K562 (cell line): ENCODE data around the gene RXRB. TPM values are rescaled to one million over a fixed set of nuclear protein-coding genes. Genes with fewer than 3 reads are reported as not detected.

Experiments used
- ATF3 ChIP-seq, 2 experiments: fragments of 450-650 bp in 1 of 2; sonication (generic) in 1 of 2; formaldehyde crosslinking in 1 of 2; IDR thresholded peaks in 1 of 2; conservative IDR thresholded peaks in 1 of 2; 2 replicates each; pipeline versions ENCODE4 v1.6.1 to v1.8.1; 2016 to 2023; ENCODE audit warnings: mild to moderate bottlenecking in 2 of 2, moderate library complexity in 2 of 2, inconsistent platforms in 1 of 2, missing genetic modification reagents in 1 of 2
- CEBPZ ChIP-seq: fragments of 150-350 bp; IDR thresholded peaks from 2 replicates; pipeline ENCODE4 v1.6.1; 2014; ENCODE audit warnings: low read depth, mild to moderate bottlenecking, low read length, borderline replicate concordance
- GABPA ChIP-seq: fragments of 200-800 bp; sonication (Bioruptor generic); conservative IDR thresholded peaks from 2 replicates; pipeline ENCODE4 v1.6.1; 2016; ENCODE audit warnings: low read depth, missing genetic modification characterization, missing compliant biosample characterization
- HNRNPUL1 ChIP-seq: fragments of 200-400 bp; formaldehyde crosslinking; IDR thresholded peaks from 2 replicates; pipeline ENCODE4 v1.6.1; 2017; ENCODE audit warnings: low read length
- HOXB6 ChIP-seq: fragments of 250-450 bp; sonication (Bioruptor Pico); IDR thresholded peaks from 2 replicates; pipeline ENCODE4 v1.5.1; 2022; ENCODE audit warnings: mild to moderate bottlenecking, borderline replicate concordance
- LEF1 ChIP-seq: fragments of 450-650 bp; IDR thresholded peaks from 2 replicates; pipeline ENCODE4 v1.6.1; 2016; ENCODE audit warnings: mild to moderate bottlenecking
- SMAD2 ChIP-seq: fragments of 150-350 bp; IDR thresholded peaks from 2 replicates; pipeline ENCODE4 v1.6.1; 2014; ENCODE audit warnings: low read depth, mild to moderate bottlenecking, low read length
- VEZF1 ChIP-seq: fragments of 200-800 bp; sonication (Bioruptor generic); IDR thresholded peaks from 2 replicates; pipeline ENCODE4 v1.6.1; 2017; ENCODE audit warnings: missing genetic modification characterization, missing compliant biosample characterization
- YBX1 ChIP-seq: fragments of 450-650 bp; IDR thresholded peaks from 2 replicates; pipeline ENCODE4 v1.7.1; 2016; ENCODE audit warnings: mild to moderate bottlenecking
- ZBTB8A ChIP-seq: fragments of 450-650 bp; IDR thresholded peaks from 2 replicates; pipeline ENCODE4 v1.6.1; 2018; ENCODE audit warnings: mild to moderate bottlenecking, moderate library complexity; ENCODE audit not compliant: partially characterized antibody
- ZHX1 ChIP-seq: fragments of 150-350 bp; conservative IDR thresholded peaks from 2 replicates; pipeline ENCODE4 v1.6.1; 2014; ENCODE audit warnings: low read length
- ZKSCAN8 ChIP-seq: fragments of 200-800 bp; sonication (Bioruptor generic); IDR thresholded peaks from 2 replicates; pipeline ENCODE4 v1.6.1; 2016; ENCODE audit warnings: missing genetic modification characterization, missing compliant biosample characterization
- ZNF146 ChIP-seq: IDR thresholded peaks from one replicate; pipeline ENCODE4 v1.6.1; 2018; ENCODE audit warnings: missing compliant biosample characterization; ENCODE audit not compliant: unreplicated experiment
- ZNF707 ChIP-seq: fragments of 250-450 bp; sonication (Bioruptor Pico); conservative IDR thresholded peaks from 2 replicates; pipeline ENCODE4 v1.8.0; 2022; ENCODE audit warnings: inconsistent platforms, mild to moderate bottlenecking, moderate library complexity
- ZNF830 ChIP-seq: fragments of 250-450 bp; sonication (Bioruptor Pico); IDR thresholded peaks from 2 replicates; pipeline ENCODE4 v1.5.0; 2021; ENCODE audit warnings: mild to moderate bottlenecking
- polyA plus RNA-seq, 8 experiments: library from polyadenylated mRNA; depleted of rRNA in 4 of 8; stranded (reverse) in 5 of 8; unstranded in 3 of 8; fragments of >200 nt; fragmentation: Nextera tagmentation in 2 of 8; fragmentation: Illumina TruSeq in 1 of 8; extraction: Ambion mirVana in 2 of 8; extraction: Trizol in 1 of 8; gene quantifications; 2 replicates each; pipeline versions ENCODE4 v1.2.1 to v1.2.3, GENCODE V29; 2011 to 2014; ENCODE audit warnings: inconsistent platforms in 1 of 8, missing spikeins in 1 of 8
- total RNA-seq, 7 experiments: library from RNA; depleted of rRNA in 6 of 7; stranded (reverse); fragments of >200 nt in 6 of 7; fragmentation: Illumina TruSeq in 2 of 7; extraction: Trizol in 2 of 7; gene quantifications; 2 replicates each; pipeline versions ENCODE4 v1.2.1 to v1.2.3, GENCODE V29; 2011 to 2021; ENCODE audit warnings: low replicate concordance in 1 of 7
- TF ChIP-seq, protein P1 (sequence below): fragments of 250-450 bp; sonication (Bioruptor Pico); IDR thresholded peaks from 2 replicates; pipeline ENCODE4 v1.5.0; 2021
- TF ChIP-seq, protein P2 (sequence below): fragments of 450-650 bp; IDR thresholded peaks from 2 replicates; pipeline ENCODE4 v1.6.1; 2016; ENCODE audit warnings: missing biosample characterization, missing genetic modification characterization

Gene RXRB
- total and polyA plus RNA-seq, 9 of the 15 experiments (the other 6 are each of a cell fraction or from before 2014, with no cell fraction given): 0.76 to 35.5 (median 18.4) TPM

DNA sequence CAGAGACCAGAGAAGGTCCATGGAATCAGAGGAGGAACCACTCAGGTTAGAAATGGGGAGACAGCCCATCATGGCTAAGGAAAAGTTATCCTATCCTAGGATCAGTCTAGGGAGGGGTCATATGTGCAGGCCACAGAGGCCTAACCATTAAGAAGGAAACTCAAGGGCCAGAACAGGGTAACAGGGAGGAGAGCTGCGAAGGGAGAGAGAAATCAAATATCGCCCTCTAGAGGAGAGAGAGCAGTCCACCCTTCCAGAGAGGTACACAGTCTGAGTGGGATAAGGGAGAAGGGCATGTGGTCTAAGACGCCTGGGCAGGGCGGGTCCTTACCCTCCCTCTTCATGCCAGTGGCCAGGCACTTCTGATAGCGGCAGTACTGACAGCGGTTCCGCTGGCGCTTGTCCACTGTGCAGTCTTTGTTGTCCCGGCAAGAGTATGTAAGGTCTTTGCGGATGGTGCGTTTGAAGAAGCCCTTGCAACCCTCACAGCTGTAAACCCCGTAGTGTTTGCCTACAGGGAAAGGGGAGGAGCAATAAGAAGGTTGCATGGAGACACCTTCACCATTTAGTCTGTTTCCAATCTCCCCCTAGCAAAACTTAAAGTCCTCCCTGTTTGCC, 2.9 kb downstream of the RXRB start (continued):
- no peak for TF ChIP-seq CEBPZ
- TF ChIP-seq ZKSCAN8 (CRISPR knock-in tag): no peak
- no peak for TF ChIP-seq ZHX1
- TF ChIP-seq ZNF146 (CRISPR knock-in tag): no peak
- TF ChIP-seq HNRNPUL1: no peak
- TF ChIP-seq ZBTB8A: no peak
- no peak for TF ChIP-seq ZNF830 (CRISPR knock-in tag)
- TF ChIP-seq SMAD2: no peak
- no peak for TF ChIP-seq HOXB6
- TF ChIP-seq LEF1: no peak
- TF ChIP-seq, protein P1, sequence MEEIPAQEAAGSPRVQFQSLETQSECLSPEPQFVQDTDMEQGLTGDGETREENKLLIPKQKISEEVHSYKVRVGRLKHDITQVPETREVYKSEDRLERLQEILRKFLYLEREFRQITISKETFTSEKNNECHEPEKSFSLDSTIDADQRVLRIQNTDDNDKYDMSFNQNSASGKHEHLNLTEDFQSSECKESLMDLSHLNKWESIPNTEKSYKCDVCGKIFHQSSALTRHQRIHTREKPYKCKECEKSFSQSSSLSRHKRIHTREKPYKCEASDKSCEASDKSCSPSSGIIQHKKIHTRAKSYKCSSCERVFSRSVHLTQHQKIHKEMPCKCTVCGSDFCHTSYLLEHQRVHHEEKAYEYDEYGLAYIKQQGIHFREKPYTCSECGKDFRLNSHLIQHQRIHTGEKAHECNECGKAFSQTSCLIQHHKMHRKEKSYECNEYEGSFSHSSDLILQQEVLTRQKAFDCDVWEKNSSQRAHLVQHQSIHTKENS: no peak
- no peak for TF ChIP-seq VEZF1 (CRISPR knock-in tag)
- no peak for TF ChIP-seq ATF3 (IDR thresholded peaks at IDR 0.05)
- TF ChIP-seq ATF3 (CRISPR knock-in tag; conservative IDR thresholded peaks at IDR 0.05): no peak
- TF ChIP-seq, protein P2, sequence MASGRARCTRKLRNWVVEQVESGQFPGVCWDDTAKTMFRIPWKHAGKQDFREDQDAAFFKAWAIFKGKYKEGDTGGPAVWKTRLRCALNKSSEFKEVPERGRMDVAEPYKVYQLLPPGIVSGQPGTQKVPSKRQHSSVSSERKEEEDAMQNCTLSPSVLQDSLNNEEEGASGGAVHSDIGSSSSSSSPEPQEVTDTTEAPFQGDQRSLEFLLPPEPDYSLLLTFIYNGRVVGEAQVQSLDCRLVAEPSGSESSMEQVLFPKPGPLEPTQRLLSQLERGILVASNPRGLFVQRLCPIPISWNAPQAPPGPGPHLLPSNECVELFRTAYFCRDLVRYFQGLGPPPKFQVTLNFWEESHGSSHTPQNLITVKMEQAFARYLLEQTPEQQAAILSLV (tag): no peak
- no peak for TF ChIP-seq YBX1
- TF ChIP-seq GABPA: no peak
- no peak for TF ChIP-seq ZNF707 (CRISPR knock-in tag)
